ENCODE results near the gene NDUFS4. TPM values are rescaled to one million over a fixed set of nuclear protein-coding genes. Genes with fewer than 3 reads are reported as not detected.

Gene NDUFS4
- total RNA-seq, 1 experiment from 2014 or later: 72.6 TPM

GRCh38 chr5:53613536-53613935, 53.1 kb downstream of the NDUFS4 start:
- no TSS peak for BruUV-seq (replicated peaks)
- ATAC-seq: no peak
- no peak overlapping the region for H2AFZ ChIP-seq (ENCODE audit: low read length)
- ChIA-PET POLR2A (ENCODE audit: unreplicated experiment) (interaction anchor here (0.6 kb wide), 1 partner anchor 101 kb away, joined by 5 read pairs; no protein-coding TSS in a partner anchor), CTCF (no interaction called here)
- no peaks in the 10 kb centered on the region for H3K27me3 ChIP-seq (ENCODE audit: low read length)
- H3K27ac ChIP-seq (ENCODE audit: low read length): no peak overlapping the region
- no peaks in the 10 kb centered on the region for H3K9me3 ChIP-seq (ENCODE audit: low read length)
- H3K4me3 ChIP-seq (ENCODE audit: low read length): no peak overlapping the region
- no peaks in the 10 kb centered on the region for H3K4me1 ChIP-seq (ENCODE audit: insufficient read depth, low read length)
- intact Hi-C loops (cut with micrococcal nuclease): no loop called here
- TF ChIP-seq CTCF (conservative IDR thresholded peaks at IDR 0.05; ENCODE audit: low read depth, low read length): no peak
- TF ChIP-seq EZH2phosphoT487 (IDR thresholded peaks at IDR 0.05; ENCODE audit: borderline replicate concordance, low read length): no peak
- TF ChIP-seq EZH2 (IDR thresholded peaks at IDR 0.05; ENCODE audit: low read length, unreplicated experiment): no peak
- no peaks in the 10 kb centered on the region for H4K20me1 ChIP-seq (ENCODE audit: low read length)
- no peaks in the 10 kb centered on the region for H3K79me2 ChIP-seq (ENCODE audit: low read length)
- H3K4me2 ChIP-seq (ENCODE audit: low read length): no peak overlapping the region
- no peaks in the 10 kb centered on the region for H3F3A ChIP-seq (ENCODE audit: low read length, unreplicated experiment)
- H3K9me2 ChIP-seq (replicated peaks; ENCODE audit: low read length): no peaks in the 10 kb centered on the region
- DNase-seq: no peak
- H3K9ac ChIP-seq (ENCODE audit: low read length): no peak overlapping the region
- H3K36me3 ChIP-seq (ENCODE audit: low read depth, low read length): no peaks in the 10 kb centered on the region

- ATAC-seq (no peak), DNase-seq (no peak)
- no peak overlapping the region for H3K4me2 ChIP-seq (ENCODE audit: low read length)
- H4K20me1 ChIP-seq (ENCODE audit: low read length): no peaks in the 10 kb centered on the region
- no peaks in the 10 kb centered on the region for H3K9me2 ChIP-seq (replicated peaks; ENCODE audit: low read length)
- no peaks in the 10 kb centered on the region for H3F3A ChIP-seq (ENCODE audit: low read length, unreplicated experiment)
- no peaks in the 10 kb centered on the region for H3K9me3 ChIP-seq (ENCODE audit: low read length)
- POLR2A ChIA-PET (ENCODE audit: unreplicated experiment): interaction anchor here (0.6 kb wide), 1 partner anchor 100 kb away, joined by 5 read pairs; no protein-coding TSS in a partner anchor
- H3K4me3 ChIP-seq (ENCODE audit: low read length): no peak overlapping the region
- no TSS peak for BruUV-seq (replicated peaks)
- no peak overlapping the region for H2AFZ ChIP-seq (ENCODE audit: low read length)
- H3K27me3 ChIP-seq (ENCODE audit: low read length): no peaks in the 10 kb centered on the region
- CTCF ChIA-PET: interaction anchor here (0.7 kb wide), 1 partner anchor 13 kb away, joined by 3 read pairs; no protein-coding TSS in a partner anchor
- no peaks in the 10 kb centered on the region for H3K79me2 ChIP-seq (ENCODE audit: low read length)
- no peak overlapping the region for H3K27ac ChIP-seq (ENCODE audit: low read length)
- no peaks in the 10 kb centered on the region for H3K36me3 ChIP-seq (ENCODE audit: low read depth, low read length)
- no peaks in the 10 kb centered on the region for H3K4me1 ChIP-seq (ENCODE audit: insufficient read depth, low read length)
- H3K9ac ChIP-seq (ENCODE audit: low read length): no peak overlapping the region
- intact Hi-C loops (cut with micrococcal nuclease): no loop called here
- no peak for TF ChIP-seq CTCF (conservative IDR thresholded peaks at IDR 0.05; ENCODE audit: low read depth, low read length)
- TF ChIP-seq EZH2 (IDR thresholded peaks at IDR 0.05; ENCODE audit: low read length, unreplicated experiment): no peak
- TF ChIP-seq EZH2phosphoT487 (IDR thresholded peaks at IDR 0.05; ENCODE audit: borderline replicate concordance, low read length): no peak
These were observed 54.0 kb downstream of the NDUFS4 start for GRCh38 chr5:53614376-53614885.

- no peaks in the 10 kb centered on the region for H3K79me2 ChIP-seq (ENCODE audit: low read length)
- BruUV-seq (replicated peaks): no TSS peak
These were observed 56.6 kb downstream of the NDUFS4 start for GRCh38 chr5:53616939-53617549.

More at GRCh38 chr5:53616939-53617549, 56.6 kb downstream of the NDUFS4 start:
- H4K20me1 ChIP-seq (ENCODE audit: low read length): no peaks in the 10 kb centered on the region
- H3K4me2 ChIP-seq (ENCODE audit: low read length): no peak overlapping the region
- no peaks in the 10 kb centered on the region for H3F3A ChIP-seq (ENCODE audit: low read length, unreplicated experiment)
- ChIA-PET POLR2A (ENCODE audit: unreplicated experiment) (no interaction called here), CTCF (no interaction called here)
- H3K27ac ChIP-seq (ENCODE audit: low read length): no peak overlapping the region
- no peaks in the 10 kb centered on the region for H3K4me1 ChIP-seq (ENCODE audit: insufficient read depth, low read length)
- H3K36me3 ChIP-seq (ENCODE audit: low read depth, low read length): no peaks in the 10 kb centered on the region
- H3K9ac ChIP-seq (ENCODE audit: low read length): no peak overlapping the region
- no peak overlapping the region for H2AFZ ChIP-seq (ENCODE audit: low read length)
- no peak for DNase-seq
- no peaks in the 10 kb centered on the region for H3K9me3 ChIP-seq (ENCODE audit: low read length)
- TF ChIP-seq EZH2phosphoT487 (IDR thresholded peaks at IDR 0.05; ENCODE audit: borderline replicate concordance, low read length): no peak
- no peak for TF ChIP-seq EZH2 (IDR thresholded peaks at IDR 0.05; ENCODE audit: low read length, unreplicated experiment)
- TF ChIP-seq CTCF (conservative IDR thresholded peaks at IDR 0.05; ENCODE audit: low read depth, low read length): no peak
- intact Hi-C loops (cut with micrococcal nuclease): no loop called here
- H3K4me3 ChIP-seq (ENCODE audit: low read length): no peak overlapping the region
- no peaks in the 10 kb centered on the region for H3K27me3 ChIP-seq (ENCODE audit: low read length)
- no peaks in the 10 kb centered on the region for H3K9me2 ChIP-seq (replicated peaks; ENCODE audit: low read length)
- ATAC-seq: no peak

Data from PC-3 (cell line).